ENCODE measurements around the gene MGST1.

Gene MGST1, protein sequence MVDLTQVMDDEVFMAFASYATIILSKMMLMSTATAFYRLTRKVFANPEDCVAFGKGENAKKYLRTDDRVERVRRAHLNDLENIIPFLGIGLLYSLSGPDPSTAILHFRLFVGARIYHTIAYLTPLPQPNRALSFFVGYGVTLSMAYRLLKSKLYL

DNA sequence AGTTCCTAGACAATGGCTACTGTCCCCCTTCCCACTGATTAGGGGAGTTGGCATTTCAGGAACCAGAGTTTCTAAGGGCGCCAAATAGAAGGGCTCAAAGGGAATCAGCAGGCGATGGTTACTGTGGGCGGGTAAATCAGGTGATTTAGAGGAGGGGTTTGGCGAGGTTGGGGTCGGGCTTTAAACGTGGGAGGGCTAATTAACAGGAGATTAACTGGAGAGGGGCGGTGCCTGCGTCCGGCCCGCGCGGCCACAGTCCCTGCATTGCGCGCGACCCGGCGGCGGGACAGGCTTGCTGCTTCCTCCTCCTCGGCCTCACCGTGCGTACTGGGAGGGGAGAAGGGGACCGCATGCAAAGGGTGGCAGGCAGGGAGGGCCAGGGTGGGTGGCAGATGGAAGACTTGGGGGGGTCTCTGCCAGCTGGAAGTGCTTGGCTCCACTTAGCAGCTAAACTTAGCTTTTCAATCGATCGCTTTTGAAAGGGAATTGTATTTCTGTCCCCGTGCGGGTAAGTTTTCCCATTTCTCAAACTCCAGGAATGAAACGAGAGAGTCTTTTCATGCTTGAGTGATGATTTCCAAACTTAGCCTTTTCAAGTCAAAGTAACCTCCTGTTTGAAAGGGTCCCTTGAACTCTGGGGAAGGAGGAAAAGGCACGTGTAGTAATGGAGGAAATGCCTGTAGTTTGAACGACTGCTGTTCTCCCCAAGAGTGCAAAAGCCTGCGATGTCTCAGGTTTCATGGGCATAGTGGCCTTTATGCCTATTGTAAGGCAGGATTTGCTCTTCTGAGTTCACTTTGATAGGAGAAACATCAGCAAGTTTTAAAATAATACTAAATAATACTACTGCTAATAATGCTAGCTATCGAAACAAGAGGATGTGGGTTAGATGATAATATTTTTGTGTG, at the start of gene MGST1:
Gene MGST1 (plus strand): TSS at position 255 of the 908 bp plus-strand sequence. CDS start 6,608 bp downstream, outside the sequence.
- no peak for DNase-seq (ENCODE audit: low read depth)

DNA sequence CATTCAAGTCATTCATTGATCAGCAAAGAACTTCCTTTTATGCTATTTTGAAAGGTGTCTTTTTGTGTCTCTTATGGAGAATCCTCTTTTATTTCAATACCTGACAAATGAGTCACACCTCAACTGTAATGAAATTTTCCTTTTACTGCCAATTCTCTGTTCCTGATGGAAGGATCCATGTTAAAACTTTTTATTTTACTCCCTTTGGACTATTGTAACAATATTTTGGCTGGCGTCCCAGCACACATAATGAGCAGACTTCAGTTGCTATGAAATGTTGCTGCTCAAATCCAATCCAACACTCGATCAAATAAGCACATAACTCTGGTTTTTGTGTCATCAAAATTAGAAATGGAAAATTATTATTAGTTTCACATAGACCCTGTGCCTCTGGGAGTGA, 48.0 kb upstream of the MGST1 start:
- DNase-seq (ENCODE audit: low read depth): no peak

DNA sequence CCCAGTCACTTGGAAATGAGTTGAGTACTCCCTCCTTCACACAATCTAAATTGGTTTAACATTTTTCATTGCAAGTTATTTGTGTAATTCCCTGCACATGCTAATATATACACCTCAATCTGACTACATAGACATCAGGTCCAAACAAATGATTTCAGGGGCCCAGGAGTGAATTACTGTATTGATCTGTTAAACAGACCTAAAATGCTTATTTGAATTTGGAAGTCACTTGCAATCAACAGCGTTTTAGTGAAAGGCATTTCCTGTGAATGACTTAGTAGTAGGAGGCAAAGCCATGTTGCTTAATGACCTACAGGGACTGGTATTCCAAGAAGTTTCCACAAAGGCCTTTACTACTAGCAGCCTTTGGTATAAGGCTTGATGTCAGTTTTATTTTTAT, 47.3 kb upstream of the MGST1 start:
- no peak for DNase-seq (ENCODE audit: low read depth)

DNA sequence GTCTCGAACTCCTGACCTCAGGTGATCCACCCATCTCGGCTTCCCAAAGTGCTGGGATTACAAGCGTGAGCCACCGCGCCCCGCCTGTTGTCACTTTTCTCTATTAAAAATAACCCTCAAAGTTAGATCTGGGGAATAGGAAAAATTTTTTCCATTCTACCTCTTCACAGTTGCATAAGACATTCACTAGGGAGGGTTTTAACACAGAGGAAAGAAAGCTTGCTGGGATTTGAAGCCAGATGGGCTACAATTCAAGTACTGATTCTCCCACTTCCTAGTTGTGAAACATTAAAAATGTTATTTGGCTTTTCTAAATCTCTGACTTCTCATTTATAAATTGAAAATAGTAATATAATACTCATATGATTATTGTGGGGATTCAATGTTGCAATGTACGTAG, 46.7 kb upstream of the MGST1 start:
- no peak for DNase-seq (ENCODE audit: low read depth)

DNA sequence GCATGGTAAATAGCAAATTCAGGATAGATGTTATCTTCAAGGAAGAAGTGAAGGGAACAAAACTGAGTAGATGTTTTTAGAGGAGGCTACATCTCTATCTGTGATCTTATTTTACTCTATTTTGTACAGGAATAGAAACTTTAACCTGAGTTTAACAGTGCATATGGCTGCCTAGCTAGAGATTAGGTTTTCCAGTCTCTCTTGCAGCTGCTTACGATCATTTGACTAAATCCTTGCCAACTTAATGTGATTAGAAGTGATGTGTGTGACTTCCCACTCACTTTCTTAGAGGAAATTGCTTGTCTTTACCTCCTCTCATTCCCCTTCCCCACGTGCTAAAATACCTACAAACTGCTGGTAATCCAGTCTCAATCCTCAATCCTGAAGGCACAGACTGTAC, 43.5 kb upstream of the MGST1 start:
- no peak for DNase-seq (ENCODE audit: low read depth)

DNA sequence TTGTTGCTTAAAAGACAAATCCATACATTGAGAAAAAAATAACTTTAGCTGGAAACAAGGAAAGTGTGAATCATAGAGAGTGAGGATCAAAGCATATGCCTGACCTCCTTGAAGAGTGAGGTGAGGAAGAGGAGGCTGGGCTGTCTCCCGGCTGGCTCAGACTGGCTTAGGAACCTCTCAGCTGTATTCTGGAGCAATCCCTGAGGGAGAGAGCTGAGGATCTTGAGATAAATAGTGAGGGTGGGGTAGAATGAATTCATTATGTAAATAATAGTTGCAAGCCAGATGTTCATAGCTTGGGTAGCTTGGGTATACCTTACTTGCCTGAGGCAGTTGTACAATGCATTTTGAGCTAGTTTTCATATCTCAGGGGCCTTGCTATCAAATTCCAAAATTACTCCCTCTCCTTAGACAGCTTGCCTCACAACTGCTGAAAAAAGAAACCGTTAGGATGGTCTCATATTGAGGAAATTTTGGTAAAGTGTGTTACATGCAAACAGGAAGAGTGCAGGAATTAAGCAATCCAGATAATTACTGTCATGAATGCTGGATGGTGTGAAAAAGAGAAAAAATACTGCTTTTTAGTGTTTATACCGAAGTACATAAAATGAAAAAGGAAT, 39.5 kb upstream of the MGST1 start:
- DNase-seq (ENCODE audit: low read depth): no peak

DNA sequence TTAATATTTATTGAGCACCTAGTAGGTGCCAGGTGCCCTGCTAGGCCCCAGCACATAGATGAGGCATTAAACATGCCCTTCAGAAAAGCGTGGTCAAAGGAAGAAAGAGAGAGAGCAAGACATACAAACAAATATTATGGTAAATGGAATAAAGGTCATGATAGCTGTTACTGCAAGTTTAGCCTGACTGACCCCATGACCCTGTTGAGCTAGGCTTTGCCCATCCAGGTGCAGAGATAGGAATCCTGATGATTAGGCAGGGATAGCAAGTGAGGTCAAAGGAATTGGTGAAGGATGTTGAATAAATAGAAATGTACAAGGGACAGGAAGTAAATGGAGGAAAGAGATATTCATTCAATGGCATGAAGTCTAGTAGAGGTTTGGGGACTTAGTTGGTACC, 36.5 kb upstream of the MGST1 start:
- DNase-seq (ENCODE audit: low read depth): no peak

DNA sequence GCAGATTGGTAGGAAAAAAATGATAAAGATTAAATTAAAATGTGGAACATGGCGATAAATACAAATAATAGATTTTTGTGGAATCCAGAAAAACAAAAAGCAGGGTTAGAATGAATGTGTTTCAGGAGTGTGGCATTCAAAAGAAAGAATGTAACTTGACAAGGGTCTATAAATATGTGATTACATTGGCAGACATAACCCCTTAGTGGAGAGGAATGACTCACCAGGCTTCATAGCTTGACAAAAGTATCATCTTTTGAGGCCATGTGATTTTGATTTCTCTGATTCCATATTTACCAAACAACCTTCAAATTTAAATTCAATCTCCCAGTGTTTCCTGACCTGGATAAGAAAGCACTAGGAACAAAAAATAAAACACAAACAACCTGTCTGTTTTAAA, 24.4 kb upstream of the MGST1 start:
- no peak for DNase-seq (ENCODE audit: low read depth)

DNA sequence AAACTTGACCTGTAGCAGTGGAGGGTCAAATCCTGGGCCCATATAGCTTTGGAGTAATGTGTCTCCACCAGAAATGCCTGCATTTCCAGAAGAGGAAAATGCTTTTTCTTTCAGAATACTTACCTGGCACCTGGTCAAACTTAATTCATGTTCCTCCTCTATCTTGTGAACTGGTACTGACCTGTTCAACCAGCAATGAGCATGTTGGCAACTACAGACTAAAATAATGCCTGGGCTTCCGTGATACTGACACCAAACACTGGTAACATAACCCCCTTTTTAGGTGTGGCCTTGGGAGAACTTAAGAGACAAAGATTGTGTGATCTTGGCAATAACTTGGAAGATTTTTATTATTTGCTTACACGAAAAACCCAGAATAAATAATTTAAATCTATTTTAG, 23.8 kb upstream of the MGST1 start:
- no peak for DNase-seq (ENCODE audit: low read depth)

DNA sequence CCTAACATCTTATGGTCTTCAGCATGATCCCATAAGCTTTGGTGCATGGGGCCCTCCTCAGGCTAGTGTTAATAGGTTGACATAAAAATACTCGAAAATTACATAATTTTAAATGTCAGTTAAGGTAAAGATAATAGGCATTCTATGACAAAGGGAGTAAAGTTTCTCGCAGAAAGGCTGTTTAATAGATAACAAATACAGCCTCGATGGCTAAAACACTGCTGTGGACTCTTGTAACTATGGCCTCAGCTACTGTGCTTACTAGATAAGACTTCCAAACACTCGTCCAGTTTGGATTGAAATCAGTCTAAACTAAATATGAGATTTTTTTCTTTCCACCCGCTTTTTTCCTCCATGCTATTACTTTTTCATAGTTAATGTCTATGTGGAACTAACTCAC, 23.2 kb upstream of the MGST1 start:
- DNase-seq (ENCODE audit: low read depth): no peak

DNA sequence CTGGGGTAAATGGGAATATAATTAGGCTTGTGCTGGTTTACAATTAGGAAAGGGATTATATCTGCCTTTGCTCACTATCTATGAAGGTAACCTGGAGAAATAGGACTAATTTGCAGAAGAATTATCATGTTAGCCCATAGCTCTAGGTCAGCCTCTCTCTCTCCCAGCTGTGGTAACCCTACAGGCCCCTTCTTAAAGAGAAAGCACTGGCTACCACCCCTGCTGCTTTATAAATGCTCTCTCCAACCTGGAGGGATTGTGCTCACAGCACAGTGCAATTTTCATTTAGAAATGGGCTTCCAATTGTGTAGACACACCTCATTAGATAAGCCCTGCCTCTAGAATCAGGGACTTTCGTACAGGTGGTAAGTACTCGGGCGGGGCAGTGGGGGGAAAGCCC, 22.7 kb upstream of the MGST1 start:
- DNase-seq (ENCODE audit: low read depth): no peak

DNA sequence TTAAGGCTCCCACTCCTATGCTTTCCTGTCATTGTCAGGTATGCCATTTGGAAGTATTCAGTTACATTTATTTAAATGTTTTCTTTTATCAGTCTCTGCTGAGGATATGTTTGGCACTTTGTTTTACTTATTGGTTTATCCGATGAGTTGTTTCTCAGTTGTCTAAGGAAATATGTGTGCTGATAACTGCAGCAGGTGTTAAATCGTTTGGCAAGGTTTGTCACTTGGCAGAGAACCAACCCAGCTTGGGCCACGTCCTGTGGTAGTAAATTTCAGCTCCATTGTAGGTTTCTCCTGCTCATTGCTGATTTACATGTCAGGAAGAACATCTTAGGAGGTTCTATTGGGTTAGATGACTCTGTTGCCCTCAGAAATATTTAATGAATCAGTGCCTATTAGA, 22.0 kb upstream of the MGST1 start:
- no peak for DNase-seq (ENCODE audit: low read depth)

DNA sequence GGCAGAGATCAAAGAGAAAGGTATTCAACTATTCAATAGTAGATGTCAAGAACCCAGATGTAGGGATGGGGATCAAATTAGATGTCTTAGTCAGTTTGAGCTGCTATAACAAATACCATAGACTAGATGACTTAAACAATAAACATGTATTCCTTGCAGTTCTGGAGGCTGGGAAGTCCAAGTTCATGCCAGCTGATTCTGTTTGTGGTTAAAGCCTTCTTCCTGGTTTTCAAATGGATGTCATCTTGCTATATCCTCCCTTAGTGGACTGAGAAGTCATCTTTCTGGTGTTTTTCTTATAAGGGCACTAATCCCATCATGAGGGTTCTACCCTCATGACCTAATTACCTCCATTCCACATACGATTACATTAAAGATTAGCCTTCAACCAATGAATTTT, 19.5 kb upstream of the MGST1 start:
- no peak for DNase-seq (ENCODE audit: low read depth)

DNA sequence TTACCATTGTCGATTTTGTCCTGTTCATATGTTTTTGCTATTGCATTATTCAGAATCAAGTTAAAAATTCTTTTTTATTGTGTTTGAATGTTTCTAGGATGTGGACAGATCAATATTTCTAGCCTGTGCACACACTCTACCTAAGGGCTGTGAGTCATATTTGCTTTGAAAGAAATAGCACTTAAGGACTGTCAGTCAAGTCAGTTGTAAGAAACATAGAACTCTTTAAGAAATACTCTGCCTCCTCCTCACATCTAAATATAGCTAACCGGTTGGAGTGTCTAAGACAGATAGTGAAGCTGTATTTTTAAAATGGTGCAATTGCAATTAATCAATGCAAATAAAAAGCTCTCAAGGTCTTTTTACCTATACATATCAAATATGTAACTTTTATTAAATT, 17.9 kb upstream of the MGST1 start:
- DNase-seq (ENCODE audit: low read depth): no peak

DNA sequence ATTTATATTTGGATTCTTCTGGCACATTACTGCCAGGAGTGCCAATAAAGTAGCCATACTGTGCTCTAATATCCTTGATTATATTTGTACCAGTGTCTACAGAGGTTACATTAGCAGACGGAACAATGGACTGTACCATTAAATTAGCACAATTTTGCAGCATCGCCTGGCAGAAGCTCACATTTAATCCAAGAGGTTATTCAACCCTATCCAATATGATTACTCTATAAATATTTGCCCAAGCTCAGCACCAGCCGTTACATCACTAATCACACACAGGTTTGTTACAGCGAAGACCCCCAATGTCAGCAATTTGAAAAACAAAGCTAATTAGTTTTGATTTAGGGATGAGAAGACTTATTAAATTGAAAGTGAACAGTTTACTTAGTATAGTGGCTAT, 16.9 kb upstream of the MGST1 start:
- no peak for DNase-seq (ENCODE audit: low read depth)

DNA sequence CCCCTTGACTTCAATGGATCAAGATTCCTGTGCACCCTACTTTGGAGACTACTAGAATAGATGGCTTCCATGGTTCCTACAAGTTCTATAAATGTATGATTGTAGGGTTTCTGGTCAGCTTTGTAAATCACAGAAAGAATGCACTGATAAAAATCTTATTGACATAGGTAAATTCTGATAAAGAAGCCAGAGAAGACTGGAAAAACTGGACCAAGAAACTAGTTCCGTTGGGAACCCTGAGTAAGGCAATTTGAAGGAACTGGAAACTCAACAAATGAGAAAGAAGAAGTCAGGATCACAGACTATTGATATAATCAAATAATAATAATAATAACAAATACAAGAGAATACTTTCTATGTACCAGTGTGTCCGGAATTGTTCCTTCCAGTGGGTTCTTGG, 15.4 kb upstream of the MGST1 start:
- DNase-seq (ENCODE audit: low read depth): no peak

DNA sequence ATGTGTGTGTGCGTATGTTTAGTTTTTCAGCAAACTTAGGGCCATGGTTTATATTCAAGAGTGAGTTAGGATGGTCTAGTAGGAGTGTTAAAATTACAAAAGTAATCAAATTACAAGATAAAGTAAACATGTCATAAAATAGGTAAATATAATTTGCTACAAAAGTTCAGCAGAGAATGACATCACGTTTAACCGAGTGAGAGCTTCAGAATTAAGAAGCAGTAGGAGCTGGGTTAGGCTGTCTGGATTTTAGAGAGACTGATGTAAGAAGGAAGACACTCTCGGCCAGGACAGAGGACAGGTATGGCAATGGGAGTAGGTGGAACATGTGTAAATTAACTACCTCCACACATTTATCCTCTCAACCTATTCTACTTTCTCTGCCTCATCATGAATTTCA, 11.6 kb upstream of the MGST1 start:
- no peak for DNase-seq (ENCODE audit: low read depth)

DNA sequence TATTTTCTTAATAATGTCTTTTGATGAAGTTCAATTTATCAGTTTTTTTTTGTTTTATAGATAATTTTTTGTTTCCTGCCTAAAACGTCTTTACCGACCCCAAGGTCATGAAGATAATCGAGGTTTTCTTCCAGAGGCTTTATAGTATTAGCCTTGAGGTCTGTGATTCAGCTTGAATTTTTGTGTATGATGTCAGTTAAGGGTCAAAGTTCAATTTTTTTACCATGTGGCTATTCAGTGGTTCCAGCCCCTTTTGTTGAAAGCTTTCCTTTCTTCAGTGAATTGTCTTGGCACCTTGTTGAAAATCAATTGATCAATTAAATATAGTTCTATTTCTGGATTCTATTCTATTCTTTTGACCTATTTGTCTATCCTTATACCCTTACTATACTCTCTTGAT, 3.2 kb upstream of the MGST1 start:
- no peak for DNase-seq (ENCODE audit: low read depth)

DNA sequence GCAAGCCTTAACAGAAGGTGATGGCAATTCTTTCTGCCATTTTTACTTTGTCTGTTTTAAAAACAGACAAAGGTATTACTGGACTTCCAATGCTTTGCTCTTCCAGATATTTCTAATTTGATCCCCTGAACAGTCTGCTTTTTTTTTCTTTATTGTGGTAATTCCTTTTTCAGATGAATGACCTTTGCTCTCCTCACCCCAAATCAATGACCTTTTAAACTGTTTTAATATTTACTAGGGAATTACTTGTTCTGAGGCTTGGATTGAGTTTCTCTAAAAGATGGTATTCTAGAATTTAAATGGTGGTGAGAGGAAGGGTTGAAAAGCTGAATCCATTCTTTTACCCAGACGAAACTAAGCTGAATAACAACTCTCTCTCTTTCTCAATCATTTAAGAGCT, 2.3 kb upstream of the MGST1 start:
- DNase-seq (ENCODE audit: low read depth): no peak

DNA sequence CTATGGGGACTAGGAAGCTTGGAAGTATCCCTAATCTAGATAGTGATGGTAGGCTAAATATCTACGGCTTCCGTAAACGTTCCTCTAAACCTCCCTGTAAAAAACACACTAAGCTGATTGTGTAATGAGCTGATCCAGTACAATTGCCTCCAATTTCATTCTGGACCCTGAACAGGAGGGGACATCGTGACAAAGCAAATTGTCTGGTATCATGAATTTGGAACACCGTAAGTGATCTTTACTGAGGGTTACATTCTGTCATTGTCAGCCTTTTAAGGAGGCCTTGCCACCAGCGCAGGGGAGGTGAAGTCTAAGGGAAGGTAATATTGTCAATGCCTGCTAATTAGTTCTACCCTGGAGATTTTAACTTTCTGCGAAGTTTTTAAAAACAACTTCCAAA, 487 bp upstream of the MGST1 start:
- no peak for DNase-seq (ENCODE audit: low read depth)

DNA sequence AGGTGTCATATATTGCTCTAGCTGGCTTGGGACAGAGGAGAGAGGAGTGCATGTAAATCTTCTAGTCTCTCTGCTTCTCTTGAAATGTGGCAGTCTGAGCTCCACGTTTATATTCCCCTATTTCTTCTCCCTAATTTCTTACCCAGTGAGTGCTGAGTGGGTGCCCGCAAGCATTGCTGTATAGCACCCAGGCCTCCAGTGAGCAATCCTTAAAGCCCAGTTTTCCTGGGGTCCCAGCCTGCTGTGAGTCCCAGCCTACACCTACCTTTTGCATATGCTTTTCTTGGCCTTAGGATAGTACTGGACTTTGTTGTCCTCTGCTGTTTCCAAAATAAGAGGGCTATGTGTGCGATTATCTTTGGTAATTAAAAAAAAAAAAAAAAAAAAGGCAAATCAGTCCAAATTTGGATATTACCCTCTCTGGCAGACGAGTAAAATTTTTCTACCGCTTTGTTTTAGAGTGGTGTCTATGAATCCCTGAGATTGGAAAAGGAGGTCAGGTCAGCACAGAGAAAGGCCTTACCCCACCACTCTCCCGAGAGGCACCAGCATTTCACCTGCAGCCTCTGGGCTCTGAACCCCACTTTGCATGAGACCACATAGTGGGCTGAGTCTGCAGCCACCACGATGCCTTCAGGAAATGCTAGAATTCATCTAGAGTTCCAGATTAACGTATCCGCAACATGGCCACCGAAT, 1.1 kb downstream of the MGST1 start:
- no peak for DNase-seq (ENCODE audit: low read depth)

DNA sequence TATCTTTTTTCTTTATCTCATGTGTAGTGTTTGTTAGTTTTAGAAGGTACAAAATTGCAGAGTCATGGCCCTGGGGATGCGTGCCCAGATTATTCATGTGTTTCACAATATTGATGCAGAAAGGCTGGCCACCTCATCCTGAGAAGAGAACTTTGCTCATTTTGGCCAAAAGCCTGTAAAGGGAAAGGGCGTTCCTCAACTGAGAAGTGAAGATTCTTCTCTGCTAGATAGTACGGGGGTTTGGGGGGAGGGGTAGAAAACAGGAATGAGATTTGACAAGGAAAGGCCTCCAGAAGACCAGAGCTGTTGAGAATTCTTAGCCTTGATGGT, 1.7 kb downstream of the MGST1 start:
- no peak for DNase-seq (ENCODE audit: low read depth)

DNA sequence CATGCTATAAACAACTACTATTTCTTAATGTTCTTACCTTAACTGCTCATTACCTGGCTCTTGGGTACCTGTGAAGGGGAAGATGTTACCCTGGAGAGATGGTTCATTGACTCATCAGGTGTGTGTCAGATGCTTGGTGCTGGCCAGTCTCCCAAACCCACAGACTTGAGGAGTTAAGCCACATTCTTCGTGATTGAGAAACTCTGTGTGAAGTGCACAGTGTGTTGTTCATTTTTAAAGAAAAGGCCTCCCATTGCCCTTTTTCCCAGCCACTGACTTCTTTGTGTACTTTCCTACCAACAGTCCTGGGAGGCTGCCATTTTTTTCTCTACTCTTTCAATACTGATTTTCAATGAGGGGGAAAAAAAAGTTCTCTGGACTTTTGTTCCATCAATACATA, 3.2 kb downstream of the MGST1 start:
- DNase-seq (ENCODE audit: low read depth): no peak

Measured in stimulated activated CD8-positive, alpha-beta memory T cell treated with anti-CD3 and anti-CD28 coated beads, Interleukin-12 subunit alpha, Interleukin-12 subunit beta, amount 100 ng/mL, for 1 hour (primary cell).